Calu3 (cell line): ENCODE data around the gene BARHL1. TPM values are rescaled to one million over a fixed set of nuclear protein-coding genes. Genes with fewer than 3 reads are reported as not detected.

Experiments
- BruUV-seq: library from RNA; stranded (reverse); fragments of 400-500 nt; replicated peaks from 2 replicates; lab custom pipeline; 2021; lab: Mats Ljungman, UMichigan
- CTCF ChIA-PET: fragments of 300-600 bp; sonication (Branson Sonifier 250); formaldehyde crosslinking; loops from one replicate; lab custom pipeline; 2022; ENCODE audit warnings: antibody characterized with exemption; lab: Charles Lee
- DNase-seq: peaks from one replicate; pipeline ENCODE4 v3.0.0; 2022
- H3K27ac Mint-ChIP-seq: one replicate; pipeline ENCODE4 v1.8.0; 2022; ENCODE audit warnings: mixed read lengths; ENCODE audit not compliant: unreplicated experiment
- H3K27me3 Mint-ChIP-seq: one replicate; pipeline ENCODE4 v1.8.0; 2022; ENCODE audit warnings: mixed read lengths; ENCODE audit not compliant: unreplicated experiment
- H3K36me3 Mint-ChIP-seq: one replicate; pipeline ENCODE4 v1.8.0; 2022; ENCODE audit warnings: mild to moderate bottlenecking, moderate library complexity, mixed read lengths; ENCODE audit not compliant: insufficient read depth, unreplicated experiment
- H3K4me1 Mint-ChIP-seq: one replicate; pipeline ENCODE4 v1.8.0; 2022; ENCODE audit warnings: mild to moderate bottlenecking, low read depth, mixed read lengths; ENCODE audit not compliant: unreplicated experiment
- H3K4me3 Mint-ChIP-seq: one replicate; pipeline ENCODE4 v1.8.0; 2022; ENCODE audit warnings: mild to moderate bottlenecking, low read depth, moderate library complexity, mixed read lengths; ENCODE audit not compliant: unreplicated experiment
- H3K9me3 Mint-ChIP-seq: one replicate; pipeline ENCODE4 v1.8.0; 2022; ENCODE audit warnings: low read depth, mixed read lengths; ENCODE audit not compliant: unreplicated experiment
- intact Hi-C: fragments of 100-400 bp; cut with micrococcal nuclease; formaldehyde crosslinking; loops from one replicate; pipeline ENCODE4 v1.10.0; 2022; ENCODE audit not compliant: unreplicated experiment
- total RNA-seq: library from RNA; stranded (reverse); gene quantifications from 2 replicates; pipeline ENCODE4 v1.2.3, GENCODE V29; 2022
- TF ChIP-seq, protein P1 (sequence below): fragments of 200-600 bp; IDR thresholded peaks from one replicate; pipeline ENCODE4 v1.8.0; 2022; ENCODE audit warnings: antibody characterized with exemption; ENCODE audit not compliant: unreplicated experiment

Gene BARHL1
- total RNA-seq, 1 experiment from 2014 or later = not detected

DNA sequence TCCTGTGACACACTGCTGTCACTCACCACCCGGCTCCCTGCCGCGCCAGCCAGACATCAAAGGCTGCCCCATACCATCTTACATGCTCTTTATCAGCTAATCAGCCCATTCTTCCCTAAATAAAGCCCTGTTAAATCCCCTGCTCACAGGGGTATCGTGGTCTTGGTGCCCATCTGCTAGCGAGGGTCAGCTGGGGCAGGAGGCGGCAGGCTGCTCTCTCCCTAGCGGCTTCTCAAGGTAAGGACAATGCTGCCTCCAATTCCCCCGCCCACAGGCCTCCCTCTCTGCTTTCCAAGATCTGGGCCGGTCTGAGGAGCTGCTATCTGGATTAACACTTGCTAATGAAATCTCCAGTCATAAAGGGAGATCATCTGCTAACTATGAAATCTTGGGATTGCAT, 26.8 kb downstream of the BARHL1 start:
- peaks cover 12% of the 10 kb centered on the region for H3K36me3 Mint-ChIP-seq
- H3K27ac Mint-ChIP-seq = no peak overlapping the region

DNA sequence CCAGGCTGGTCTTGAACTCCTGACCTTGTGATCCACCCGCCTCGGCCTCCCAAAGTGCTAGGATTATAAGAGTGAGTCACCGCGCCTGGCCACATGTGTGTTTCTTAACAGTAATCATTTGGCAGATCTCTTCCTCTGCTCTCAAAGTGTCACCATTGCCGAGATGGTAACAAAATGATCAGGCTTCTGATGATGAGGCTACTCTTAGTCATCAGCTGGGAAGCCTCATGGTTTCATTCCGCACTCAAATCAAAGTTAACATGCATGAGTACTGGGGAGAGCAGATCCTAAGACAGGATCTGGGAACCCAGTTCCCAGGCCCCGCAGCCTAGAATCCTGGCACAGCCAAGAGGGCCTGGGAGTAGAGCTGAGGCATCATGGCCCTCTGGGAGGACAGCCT, 27.4 kb downstream of the BARHL1 start:
- Mint-ChIP-seq H3K36me3 (peaks cover 12% of the 10 kb centered on the region), H3K4me3 (no peak overlapping the region), H3K4me1 (no peaks in the 10 kb centered on the region), H3K27me3 (no peaks in the 10 kb centered on the region), H3K9me3 (no peaks in the 10 kb centered on the region), H3K27ac (no peak overlapping the region)
- DNase-seq = no peak
- intact Hi-C loops = no loop called here
- TF ChIP-seq, protein P1, sequence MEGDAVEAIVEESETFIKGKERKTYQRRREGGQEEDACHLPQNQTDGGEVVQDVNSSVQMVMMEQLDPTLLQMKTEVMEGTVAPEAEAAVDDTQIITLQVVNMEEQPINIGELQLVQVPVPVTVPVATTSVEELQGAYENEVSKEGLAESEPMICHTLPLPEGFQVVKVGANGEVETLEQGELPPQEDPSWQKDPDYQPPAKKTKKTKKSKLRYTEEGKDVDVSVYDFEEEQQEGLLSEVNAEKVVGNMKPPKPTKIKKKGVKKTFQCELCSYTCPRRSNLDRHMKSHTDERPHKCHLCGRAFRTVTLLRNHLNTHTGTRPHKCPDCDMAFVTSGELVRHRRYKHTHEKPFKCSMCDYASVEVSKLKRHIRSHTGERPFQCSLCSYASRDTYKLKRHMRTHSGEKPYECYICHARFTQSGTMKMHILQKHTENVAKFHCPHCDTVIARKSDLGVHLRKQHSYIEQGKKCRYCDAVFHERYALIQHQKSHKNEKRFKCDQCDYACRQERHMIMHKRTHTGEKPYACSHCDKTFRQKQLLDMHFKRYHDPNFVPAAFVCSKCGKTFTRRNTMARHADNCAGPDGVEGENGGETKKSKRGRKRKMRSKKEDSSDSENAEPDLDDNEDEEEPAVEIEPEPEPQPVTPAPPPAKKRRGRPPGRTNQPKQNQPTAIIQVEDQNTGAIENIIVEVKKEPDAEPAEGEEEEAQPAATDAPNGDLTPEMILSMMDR = no peak
- CTCF ChIA-PET = no interaction called here
- BruUV-seq = no TSS peak

More for the DNA sequence above, 26.8 kb downstream of the BARHL1 start:
- no peaks in the 10 kb centered on the region for H3K9me3 Mint-ChIP-seq
- H3K4me3 Mint-ChIP-seq = no peak overlapping the region
- TF ChIP-seq, protein P1 = no peak
- intact Hi-C loops = no loop called here
- CTCF ChIA-PET = no interaction called here
- H3K27me3 Mint-ChIP-seq = no peaks in the 10 kb centered on the region
- H3K4me1 Mint-ChIP-seq = no peaks in the 10 kb centered on the region
- DNase-seq = no peak
- BruUV-seq = no TSS peak

DNA sequence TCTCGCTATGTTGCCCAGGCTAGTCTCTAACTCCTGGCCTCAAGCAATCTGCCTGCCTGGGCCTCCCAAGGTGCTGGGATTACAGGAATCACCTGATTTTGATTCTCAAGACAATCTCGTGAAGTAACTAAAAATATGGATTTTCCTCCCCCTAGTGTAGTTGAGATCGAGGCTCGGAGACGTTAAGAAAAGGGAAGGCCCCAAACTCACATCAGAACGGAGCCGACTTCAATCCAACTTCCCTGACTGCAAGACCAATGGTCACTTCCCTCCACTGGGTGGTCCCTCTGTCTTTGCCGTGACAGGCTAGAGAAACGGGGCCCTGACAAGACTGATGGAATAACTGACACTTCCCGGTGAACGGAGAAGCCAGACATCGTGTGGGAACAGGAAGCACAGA, 28.3 kb downstream of the BARHL1 start:
- CTCF ChIA-PET = no interaction called here
- DNase-seq = no peak
- Mint-ChIP-seq H3K36me3 (peaks cover 7% of the 10 kb centered on the region), H3K9me3 (no peaks in the 10 kb centered on the region), H3K4me3 (no peak overlapping the region), H3K27ac (no peak overlapping the region), H3K27me3 (no peaks in the 10 kb centered on the region), H3K4me1 (no peaks in the 10 kb centered on the region)
- no TSS peak for BruUV-seq
- TF ChIP-seq, protein P1 = no peak
- intact Hi-C loops = no loop called here

DNA sequence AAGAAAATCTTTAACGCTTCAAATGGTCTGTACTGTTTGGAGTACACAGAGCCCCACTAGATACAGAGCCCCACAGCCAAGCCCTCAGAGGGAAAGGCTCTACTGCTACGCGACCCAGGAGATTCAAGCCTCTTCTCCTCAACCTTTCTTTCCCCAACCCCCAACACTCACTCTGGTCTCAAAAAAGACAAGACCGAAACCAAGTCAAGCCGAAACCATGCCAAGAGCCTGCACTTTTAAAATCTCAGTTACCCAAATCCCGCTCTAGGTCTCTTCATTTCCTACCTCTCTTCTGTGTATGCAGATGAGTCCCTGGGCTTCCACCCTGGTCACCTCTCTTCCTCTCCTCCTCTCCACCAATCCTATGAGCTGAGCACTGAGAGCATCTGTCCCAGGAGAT, 31.9 kb downstream of the BARHL1 start:
- peaks cover 11% of the 10 kb centered on the region for H3K36me3 Mint-ChIP-seq
- no peak overlapping the region for H3K4me3 Mint-ChIP-seq
- intact Hi-C loops = no loop called here
- no TSS peak for BruUV-seq
- no peak for DNase-seq
- TF ChIP-seq, protein P1 = no peak
- H3K27me3 Mint-ChIP-seq = no peaks in the 10 kb centered on the region
- no peaks in the 10 kb centered on the region for H3K9me3 Mint-ChIP-seq
- no peak overlapping the region for H3K27ac Mint-ChIP-seq
- CTCF ChIA-PET = no interaction called here
- H3K4me1 Mint-ChIP-seq = no peaks in the 10 kb centered on the region
